DMS53 treated with DMSO at 0.1 percent for 48 hours (cell line): ENCODE measurements around the gene GARNL3.

Experiments used
- DNase-seq: peaks from one replicate; lab custom pipeline; 2025; ENCODE audit not compliant: unreplicated experiment; lab: John Stamatoyannopoulos, UW

GARNL3 gene

DNA sequence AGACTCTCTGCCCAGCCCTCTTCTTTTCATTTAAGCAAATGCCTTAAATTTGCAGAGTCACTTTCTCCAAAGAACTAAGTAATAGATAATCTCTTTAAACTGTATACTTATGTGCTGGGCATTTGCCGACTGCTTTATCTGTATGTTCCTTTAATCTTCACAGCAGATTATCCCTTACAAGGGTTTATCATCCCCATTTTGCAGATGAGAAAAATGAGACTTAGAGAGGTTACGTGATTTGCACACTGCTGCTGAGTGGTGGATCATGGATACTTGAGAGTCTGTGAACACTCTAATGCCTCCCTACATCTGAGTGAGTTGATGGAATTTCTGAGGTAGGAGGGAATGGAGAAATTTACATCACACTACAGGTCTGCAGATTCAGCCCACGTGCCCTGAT lies 163.8 kb downstream of the GARNL3 start:
- DNase-seq: no peak

DNA sequence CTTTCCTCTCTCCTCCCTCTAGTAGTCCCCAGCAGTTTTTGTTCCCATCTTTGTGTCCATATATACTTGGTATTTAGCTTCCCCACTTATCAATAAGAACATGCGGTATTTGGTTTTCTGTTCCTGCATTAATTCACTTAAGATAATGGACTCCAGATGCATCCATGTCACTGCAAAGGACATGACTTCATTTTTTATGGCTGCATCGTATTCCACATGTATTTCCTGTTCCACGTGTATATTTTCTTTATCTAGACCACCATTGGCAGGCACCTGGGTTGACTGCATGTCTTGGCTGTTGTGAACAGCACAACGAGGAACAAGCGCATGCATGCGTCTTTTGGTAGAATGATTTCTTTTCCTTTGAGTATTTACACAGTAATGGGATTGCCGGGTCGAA lies 165.8 kb downstream of the GARNL3 start:
- no peak for DNase-seq

DNA sequence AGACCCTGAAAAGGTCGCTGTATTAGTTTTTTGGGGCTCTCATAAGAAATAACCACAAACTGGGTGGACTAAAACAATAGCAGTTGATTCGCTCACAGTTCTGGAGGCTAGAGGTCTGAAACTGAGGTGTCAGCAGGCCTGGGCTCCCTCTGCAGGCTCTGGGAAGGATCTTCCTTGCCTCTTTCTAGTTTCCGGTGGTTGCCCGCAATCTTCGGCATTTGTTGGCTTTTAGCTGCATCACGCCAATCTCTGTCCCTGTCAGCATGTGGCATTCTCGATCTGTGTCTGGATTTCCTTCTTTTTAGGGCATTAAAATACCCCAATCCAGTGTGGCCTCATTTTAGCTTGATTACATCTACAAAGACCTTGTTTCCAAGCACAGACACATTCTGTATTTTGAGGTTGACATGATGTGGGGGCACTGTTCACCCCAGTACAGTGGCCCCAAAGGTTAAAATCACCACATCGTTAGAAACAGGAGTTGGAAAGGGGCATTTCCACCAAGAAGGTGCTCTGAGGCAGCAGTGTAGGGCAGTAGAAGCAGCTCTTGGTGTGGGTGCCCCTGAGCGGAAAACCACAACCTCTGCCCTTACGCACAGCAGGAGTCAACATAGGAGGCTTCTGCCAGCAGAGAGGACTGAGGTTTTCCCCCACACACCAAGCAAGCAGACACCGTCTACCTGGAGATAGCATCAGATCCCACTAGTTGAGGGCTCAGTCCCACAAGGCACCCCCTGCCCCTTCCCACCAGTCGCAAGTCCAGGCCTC lies 173.1 kb downstream of the GARNL3 start:
- no peak for DNase-seq

DNA sequence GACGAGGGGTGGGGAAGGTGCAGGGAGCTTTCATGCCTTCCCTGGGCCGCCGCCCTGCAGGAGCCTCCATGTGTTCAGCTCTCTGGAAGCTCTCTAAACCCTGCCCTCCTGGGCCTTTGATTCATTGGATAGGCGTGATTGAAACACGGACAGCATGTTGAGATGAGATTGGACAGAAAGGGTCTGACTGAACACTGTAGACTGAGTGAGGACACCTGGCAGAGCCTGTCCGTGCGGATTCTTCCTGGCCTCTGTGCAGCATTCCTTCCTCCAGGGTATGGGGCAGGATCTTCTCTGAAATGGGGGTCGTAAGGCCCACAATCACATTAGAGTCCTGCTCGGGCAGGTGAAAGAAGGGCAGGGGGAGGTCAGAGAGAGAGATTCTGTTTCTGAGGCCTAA lies 173.8 kb downstream of the GARNL3 start:
- no peak for DNase-seq
